K562 (cell line): Measurements from ENCODE around the gene CFD.

Experiments used
- C11orf30 ChIP-seq: fragments of 450-650 bp; IDR thresholded peaks from 2 replicates; pipeline ENCODE4 v1.6.1; 2016; ENCODE audit warnings: low read depth, mild to moderate bottlenecking
- FOSL1 ChIP-seq: fragments of 200-800 bp; sonication (Bioruptor generic); conservative IDR thresholded peaks from 2 replicates; pipeline ENCODE4 v1.6.1; 2016; ENCODE audit warnings: missing genetic modification characterization, missing compliant biosample characterization
- POLR2AphosphoS5 ChIP-seq: IDR thresholded peaks from 2 replicates; pipeline ENCODE4 v1.6.1; 2011; ENCODE audit warnings: mild to moderate bottlenecking, low read depth, low read length, moderate library complexity; ENCODE audit not compliant: control insufficient read depth, insufficient read depth
- PURB ChIP-seq: sonication (generic); formaldehyde crosslinking; IDR thresholded peaks from 2 replicates; pipeline ENCODE4 v1.9.0; 2021; ENCODE audit warnings: low read depth, mild to moderate bottlenecking, missing genetic modification reagents
- SAP30 ChIP-seq: fragments of 200-600 bp; sonication (generic); IDR thresholded peaks from 2 replicates; pipeline ENCODE4 v1.6.1; 2012; ENCODE audit warnings: borderline replicate concordance, low read depth, mild to moderate bottlenecking, moderate library complexity, low read length, control low read depth, inconsistent platforms; ENCODE audit not compliant: insufficient read depth, poor library complexity, severe bottlenecking
- SMAD1 ChIP-seq: fragments of 150-350 bp; IDR thresholded peaks from 2 replicates; pipeline ENCODE4 v1.6.1; 2014; ENCODE audit warnings: low read length, low read depth; ENCODE audit not compliant: partially characterized antibody
- ZNF76 ChIP-seq: fragments of 250-450 bp; sonication (Bioruptor Pico); IDR thresholded peaks from 2 replicates; pipeline ENCODE4 v1.4.0; 2020; ENCODE audit warnings: mild to moderate bottlenecking, moderate library complexity, borderline replicate concordance
- TF ChIP-seq, protein P1 (sequence below), 3 experiments: IDR thresholded peaks in 2 of 3; conservative IDR thresholded peaks in 1 of 3; 2 replicates each; pipeline ENCODE4 v1.5.1; 2011 to 2012; ENCODE audit warnings: low read length in 3 of 3, mild to moderate bottlenecking in 3 of 3, control low read depth in 2 of 3, improper control_type of control experiment in 1 of 3, inconsistent platforms in 1 of 3, low read depth in 1 of 3, mixed read lengths in 1 of 3, moderate library complexity in 1 of 3; ENCODE audit not compliant: insufficient read depth in 2 of 3
- TF ChIP-seq, protein P2 (sequence below): sonication (generic); formaldehyde crosslinking; IDR thresholded peaks from 2 replicates; pipeline ENCODE4 v1.5.0; 2020; ENCODE audit warnings: missing genetic modification reagents
- TF ChIP-seq, protein P3 (sequence below): fragments of 450-650 bp; formaldehyde crosslinking; IDR thresholded peaks from 2 replicates; pipeline ENCODE4 v1.4.0; 2020; ENCODE audit warnings: mild to moderate bottlenecking, moderate library complexity
- TF ChIP-seq, protein P4 (sequence below): sonication (generic); formaldehyde crosslinking; IDR thresholded peaks from 2 replicates; pipeline ENCODE4 v1.9.0; 2022; ENCODE audit warnings: mild to moderate bottlenecking, missing genetic modification reagents

DNA sequence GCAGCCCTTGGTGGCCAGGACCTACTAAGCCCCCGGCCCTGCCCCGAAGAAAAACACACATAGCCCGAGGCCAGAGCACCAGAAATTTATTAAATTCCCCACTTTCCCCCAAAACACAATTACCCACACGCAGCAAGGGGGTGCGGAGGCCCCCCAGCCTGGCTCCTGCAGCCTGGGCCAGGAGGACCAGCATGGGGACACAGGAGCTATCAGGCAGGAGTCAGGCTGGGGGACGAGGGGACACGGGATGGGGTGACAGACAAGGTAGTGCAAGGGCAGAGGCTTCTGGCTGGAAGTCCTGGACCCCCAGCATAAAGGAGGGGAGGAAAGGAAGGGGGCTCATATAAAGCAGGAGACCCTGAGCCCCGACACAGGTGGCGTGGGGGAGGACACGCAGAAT lies 37.0 kb downstream of the CFD start:
- TF ChIP-seq, protein P1, sequence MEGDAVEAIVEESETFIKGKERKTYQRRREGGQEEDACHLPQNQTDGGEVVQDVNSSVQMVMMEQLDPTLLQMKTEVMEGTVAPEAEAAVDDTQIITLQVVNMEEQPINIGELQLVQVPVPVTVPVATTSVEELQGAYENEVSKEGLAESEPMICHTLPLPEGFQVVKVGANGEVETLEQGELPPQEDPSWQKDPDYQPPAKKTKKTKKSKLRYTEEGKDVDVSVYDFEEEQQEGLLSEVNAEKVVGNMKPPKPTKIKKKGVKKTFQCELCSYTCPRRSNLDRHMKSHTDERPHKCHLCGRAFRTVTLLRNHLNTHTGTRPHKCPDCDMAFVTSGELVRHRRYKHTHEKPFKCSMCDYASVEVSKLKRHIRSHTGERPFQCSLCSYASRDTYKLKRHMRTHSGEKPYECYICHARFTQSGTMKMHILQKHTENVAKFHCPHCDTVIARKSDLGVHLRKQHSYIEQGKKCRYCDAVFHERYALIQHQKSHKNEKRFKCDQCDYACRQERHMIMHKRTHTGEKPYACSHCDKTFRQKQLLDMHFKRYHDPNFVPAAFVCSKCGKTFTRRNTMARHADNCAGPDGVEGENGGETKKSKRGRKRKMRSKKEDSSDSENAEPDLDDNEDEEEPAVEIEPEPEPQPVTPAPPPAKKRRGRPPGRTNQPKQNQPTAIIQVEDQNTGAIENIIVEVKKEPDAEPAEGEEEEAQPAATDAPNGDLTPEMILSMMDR (IDR thresholded peaks at IDR 0.05 in 2 of 3, conservative IDR thresholded peaks at IDR 0.05 in 1 of 3; ENCODE audit: insufficient read depth in 2 of 3, low read depth in 1 of 3, low read length in 3 of 3), result no peak
- TF ChIP-seq SAP30, result no peak
- TF ChIP-seq, protein P2, sequence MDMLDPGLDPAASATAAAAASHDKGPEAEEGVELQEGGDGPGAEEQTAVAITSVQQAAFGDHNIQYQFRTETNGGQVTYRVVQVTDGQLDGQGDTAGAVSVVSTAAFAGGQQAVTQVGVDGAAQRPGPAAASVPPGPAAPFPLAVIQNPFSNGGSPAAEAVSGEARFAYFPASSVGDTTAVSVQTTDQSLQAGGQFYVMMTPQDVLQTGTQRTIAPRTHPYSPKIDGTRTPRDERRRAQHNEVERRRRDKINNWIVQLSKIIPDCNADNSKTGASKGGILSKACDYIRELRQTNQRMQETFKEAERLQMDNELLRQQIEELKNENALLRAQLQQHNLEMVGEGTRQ, result no peak
- TF ChIP-seq, protein P3, sequence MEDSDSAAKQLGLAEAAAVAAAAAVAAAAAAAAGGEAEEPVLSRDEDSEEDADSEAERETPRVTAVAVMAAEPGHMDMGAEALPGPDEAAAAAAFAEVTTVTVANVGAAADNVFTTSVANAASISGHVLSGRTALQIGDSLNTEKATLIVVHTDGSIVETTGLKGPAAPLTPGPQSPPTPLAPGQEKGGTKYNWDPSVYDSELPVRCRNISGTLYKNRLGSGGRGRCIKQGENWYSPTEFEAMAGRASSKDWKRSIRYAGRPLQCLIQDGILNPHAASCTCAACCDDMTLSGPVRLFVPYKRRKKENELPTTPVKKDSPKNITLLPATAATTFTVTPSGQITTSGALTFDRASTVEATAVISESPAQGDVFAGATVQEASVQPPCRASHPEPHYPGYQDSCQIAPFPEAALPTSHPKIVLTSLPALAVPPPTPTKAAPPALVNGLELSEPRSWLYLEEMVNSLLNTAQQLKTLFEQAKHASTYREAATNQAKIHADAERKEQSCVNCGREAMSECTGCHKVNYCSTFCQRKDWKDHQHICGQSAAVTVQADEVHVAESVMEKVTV (CRISPR knock-in tag), result no peak
- no peak for TF ChIP-seq SMAD1
- no peak; the same call in 1 of the 2 replicates for TF ChIP-seq POLR2AphosphoS5
- no peak for TF ChIP-seq FOSL1 (tag)
- TF ChIP-seq, protein P4, sequence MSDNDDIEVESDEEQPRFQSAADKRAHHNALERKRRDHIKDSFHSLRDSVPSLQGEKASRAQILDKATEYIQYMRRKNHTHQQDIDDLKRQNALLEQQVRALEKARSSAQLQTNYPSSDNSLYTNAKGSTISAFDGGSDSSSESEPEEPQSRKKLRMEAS (CRISPR knock-in tag), result no peak
- no peak for TF ChIP-seq C11orf30
- TF ChIP-seq PURB (CRISPR knock-in tag), result no peak
- no peak for TF ChIP-seq ZNF76 (CRISPR knock-in tag)
